ENCODE measurements around the gene DOCK8.

DNA sequence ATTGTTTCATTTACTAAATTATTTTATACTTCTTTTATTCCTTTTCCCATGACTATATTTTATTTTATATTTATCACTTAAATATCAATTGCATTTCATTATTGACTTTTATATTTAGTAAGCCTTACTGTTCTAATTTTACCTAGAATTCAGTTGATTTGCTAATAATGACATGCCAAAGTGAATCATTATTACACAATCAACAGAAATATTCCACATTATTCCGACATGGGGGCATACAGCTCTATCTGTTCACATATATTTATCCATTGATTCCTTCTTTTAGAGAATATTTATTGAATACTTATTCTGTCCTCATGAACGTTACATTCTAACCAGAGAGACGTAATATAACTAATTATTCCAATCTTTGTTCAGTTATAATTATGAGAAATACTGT is 221.8 kb downstream of the DOCK8 start:
- TF ChIP-seq, protein P1, sequence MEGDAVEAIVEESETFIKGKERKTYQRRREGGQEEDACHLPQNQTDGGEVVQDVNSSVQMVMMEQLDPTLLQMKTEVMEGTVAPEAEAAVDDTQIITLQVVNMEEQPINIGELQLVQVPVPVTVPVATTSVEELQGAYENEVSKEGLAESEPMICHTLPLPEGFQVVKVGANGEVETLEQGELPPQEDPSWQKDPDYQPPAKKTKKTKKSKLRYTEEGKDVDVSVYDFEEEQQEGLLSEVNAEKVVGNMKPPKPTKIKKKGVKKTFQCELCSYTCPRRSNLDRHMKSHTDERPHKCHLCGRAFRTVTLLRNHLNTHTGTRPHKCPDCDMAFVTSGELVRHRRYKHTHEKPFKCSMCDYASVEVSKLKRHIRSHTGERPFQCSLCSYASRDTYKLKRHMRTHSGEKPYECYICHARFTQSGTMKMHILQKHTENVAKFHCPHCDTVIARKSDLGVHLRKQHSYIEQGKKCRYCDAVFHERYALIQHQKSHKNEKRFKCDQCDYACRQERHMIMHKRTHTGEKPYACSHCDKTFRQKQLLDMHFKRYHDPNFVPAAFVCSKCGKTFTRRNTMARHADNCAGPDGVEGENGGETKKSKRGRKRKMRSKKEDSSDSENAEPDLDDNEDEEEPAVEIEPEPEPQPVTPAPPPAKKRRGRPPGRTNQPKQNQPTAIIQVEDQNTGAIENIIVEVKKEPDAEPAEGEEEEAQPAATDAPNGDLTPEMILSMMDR (CRISPR knock-in tag; IDR thresholded peaks at IDR 0.05): no peak
- TF ChIP-seq RAD51 (IDR thresholded peaks at IDR 0.05; ENCODE audit: borderline replicate concordance) (no peak), TAF1 (CRISPR knock-in tag; IDR thresholded peaks at IDR 0.05) (no peak), MNT (IDR thresholded peaks at IDR 0.05) (no peak), RFX5 (IDR thresholded peaks at IDR 0.05; ENCODE audit: low read depth, low read length) (no peak), SOX6 (IDR thresholded peaks at IDR 0.05) (no peak), SOX6 (CRISPR knock-in tag; IDR thresholded peaks at IDR 0.05) (no peak), TBL1XR1 (IDR thresholded peaks at IDR 0.05; ENCODE audit: borderline replicate concordance, low read length, partially characterized antibody) (no peak), MAFK (conservative IDR thresholded peaks at IDR 0.05 in 1 of 2, IDR thresholded peaks at IDR 0.05 in 1 of 2; ENCODE audit: low read length in 2 of 2) (no peak), ZNF614 (CRISPR knock-in tag; IDR thresholded peaks at IDR 0.05; ENCODE audit: borderline replicate concordance) (no peak), HDAC2 (CRISPR knock-in tag; IDR thresholded peaks at IDR 0.05) (no peak), ZNF432 (CRISPR knock-in tag; IDR thresholded peaks at IDR 0.05; ENCODE audit: borderline replicate concordance) (no peak), FOXK1 (CRISPR knock-in tag; IDR thresholded peaks at IDR 0.05; ENCODE audit: borderline replicate concordance, low read depth) (no peak), BORCS8-MEF2B (CRISPR knock-in tag; IDR thresholded peaks at IDR 0.05) (no peak)
